Raji (cell line): Measurements from ENCODE around the gene COX10.

Source experiments
- POLR2A ChIP-seq: IDR thresholded peaks from 2 replicates; pipeline ENCODE4 v1.6.1; 2011; ENCODE audit warnings: low read depth, low read length, control low read depth; ENCODE audit not compliant: insufficient read depth

Gene COX10

DNA sequence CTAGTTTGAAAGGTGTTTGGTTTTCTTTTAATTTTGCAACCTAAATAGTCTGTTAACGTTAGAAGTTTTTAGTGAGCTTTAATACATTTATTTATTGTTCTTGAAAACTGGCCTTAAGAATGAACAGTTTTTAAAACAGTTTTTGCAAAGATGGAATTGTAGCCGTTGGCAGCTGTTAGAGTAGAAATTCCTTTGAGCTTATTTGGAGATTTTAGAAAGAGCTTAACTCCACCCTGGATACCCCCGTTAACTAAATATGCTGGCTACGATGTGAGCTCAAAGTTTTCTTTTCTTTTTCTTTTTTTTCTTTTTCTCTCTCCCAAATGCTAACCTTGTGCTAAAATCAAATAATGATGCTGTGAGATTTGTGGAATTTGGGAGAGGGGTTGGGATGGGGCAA, 75.2 kb downstream of the COX10 start:
- TF ChIP-seq POLR2A = no peak

DNA sequence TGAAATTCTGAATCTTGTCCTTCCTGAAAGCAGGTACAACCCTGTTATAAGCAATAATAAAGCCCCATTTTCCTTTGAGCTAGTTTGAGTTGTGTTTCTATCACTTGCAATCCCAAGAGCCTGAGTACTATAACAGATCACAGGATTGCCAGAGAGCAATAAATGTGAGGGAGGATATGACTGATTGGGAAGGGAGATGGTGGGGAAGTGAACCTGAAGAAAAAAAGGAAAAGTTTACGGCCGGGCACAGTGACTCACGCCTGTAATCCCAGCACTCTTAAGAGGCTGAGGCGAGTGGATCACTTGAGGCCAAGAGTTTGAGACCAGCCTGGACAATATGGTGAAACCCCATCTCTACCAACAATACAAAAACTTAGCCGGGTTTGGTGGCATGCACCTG, 80.4 kb downstream of the COX10 start:
- TF ChIP-seq POLR2A = no peak

DNA sequence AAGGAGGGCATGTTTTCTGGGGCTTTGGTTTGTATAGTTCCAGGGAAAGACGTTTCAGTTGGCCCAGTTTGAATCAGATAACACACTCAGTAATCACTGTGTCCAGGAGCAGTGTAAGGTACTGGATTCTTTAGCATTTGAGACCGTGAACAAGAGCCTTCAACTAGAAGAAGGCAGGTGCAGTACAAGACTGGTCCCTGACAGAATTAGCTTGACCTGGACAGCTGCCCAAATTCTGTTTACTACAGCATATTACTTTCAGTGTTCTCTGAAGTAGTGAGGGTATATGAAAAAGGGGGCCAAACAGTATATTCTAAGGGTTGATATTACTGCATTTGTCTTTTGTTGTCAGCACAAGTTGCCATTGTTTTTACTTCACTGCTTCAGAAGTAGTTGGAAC, 81.3 kb downstream of the COX10 start:
- no peak for TF ChIP-seq POLR2A

- no peak for TF ChIP-seq POLR2A
Observed at GRCh38 chr17:14152721-14153120, 83.4 kb downstream of the COX10 start.

GRCh38 chr17:14153374-14153773, 84.1 kb downstream of the COX10 start:
- no peak for TF ChIP-seq POLR2A

DNA sequence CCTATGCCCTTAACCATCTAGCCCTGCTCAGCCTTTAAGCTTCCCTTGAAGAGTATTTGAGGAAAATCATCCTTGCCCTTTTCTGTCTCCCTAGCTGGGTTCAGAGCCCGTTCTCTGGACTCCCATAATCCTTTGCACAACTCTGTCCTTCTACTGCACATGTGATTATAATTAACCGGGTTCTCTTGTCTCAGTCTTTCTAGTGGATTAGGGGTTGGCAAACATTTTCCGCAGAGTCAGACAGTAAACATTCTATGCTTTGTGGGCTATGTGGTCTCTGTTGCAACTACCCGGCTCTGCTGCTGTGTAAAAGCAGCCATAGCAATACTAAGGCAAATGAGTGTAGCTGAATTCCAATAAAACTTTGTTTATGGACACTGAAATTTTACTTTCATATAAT, 87.4 kb downstream of the COX10 start:
- no peak for TF ChIP-seq POLR2A

GRCh38 chr17:14157822-14158221, 88.5 kb downstream of the COX10 start:
- TF ChIP-seq POLR2A = no peak

DNA sequence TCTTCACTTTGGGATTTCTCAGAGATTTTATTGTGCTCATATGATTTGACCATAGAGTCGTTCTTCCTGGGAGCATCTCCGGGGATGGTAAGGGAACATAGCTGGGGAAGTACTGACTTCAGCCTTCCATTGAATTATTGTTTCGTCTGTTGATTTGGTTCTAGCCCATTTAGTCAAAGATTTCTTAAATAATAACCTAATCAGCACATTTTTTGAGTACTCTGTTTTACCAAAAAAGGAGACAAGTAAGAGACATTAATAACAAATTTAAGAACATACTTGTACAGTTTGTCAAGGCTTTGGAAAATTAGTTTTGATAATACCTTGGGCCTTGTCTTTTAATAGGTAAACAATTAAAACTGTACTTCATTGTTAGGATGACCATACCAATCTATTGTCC, 89.4 kb downstream of the COX10 start:
- TF ChIP-seq POLR2A = no peak

GRCh38 chr17:14161419-14161818, 92.1 kb downstream of the COX10 start:
- no peak for TF ChIP-seq POLR2A

GRCh38 chr17:14165616-14166015, 96.3 kb downstream of the COX10 start:
- no peak for TF ChIP-seq POLR2A

DNA sequence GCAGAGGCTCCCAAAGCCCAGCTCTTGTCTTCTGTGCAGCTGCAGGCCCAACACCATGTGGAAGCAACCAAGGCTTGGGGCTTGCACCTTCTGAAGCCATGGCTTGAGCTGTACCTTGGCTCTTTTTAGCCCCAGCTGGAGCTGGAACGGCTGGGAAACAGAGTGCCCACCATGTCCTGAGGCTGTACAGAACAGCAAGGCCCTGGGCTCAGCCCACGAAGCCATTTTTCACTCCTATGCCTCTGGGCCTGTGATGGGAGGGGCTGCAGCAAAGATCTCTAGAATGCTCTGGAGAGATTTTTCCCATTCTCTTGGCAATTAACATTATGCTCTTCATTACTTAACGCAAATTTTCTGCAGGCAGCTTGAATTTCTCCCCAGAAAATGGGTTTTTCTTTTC, 99.3 kb downstream of the COX10 start:
- no peak for TF ChIP-seq POLR2A

GRCh38 chr17:14169287-14169686, 100.0 kb downstream of the COX10 start:
- no peak for TF ChIP-seq POLR2A

DNA sequence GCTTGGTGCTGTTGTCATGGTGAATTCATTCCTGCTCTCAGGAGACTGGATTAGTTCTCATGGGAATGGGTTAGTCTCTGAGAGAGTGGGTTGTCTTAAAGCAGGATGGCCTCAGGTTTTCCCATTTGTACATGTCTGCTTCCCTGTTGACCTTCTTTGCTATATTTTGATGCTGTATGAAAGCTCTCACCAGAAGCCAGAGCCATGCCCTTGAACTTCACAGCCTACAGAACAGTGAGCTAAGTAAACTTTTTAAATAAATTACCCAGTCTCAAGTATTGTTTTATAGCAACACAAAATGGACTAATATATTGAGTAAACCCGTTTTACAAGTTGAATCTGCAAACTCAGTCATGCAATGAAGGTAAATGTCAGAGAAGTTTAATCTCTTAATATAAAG, 100.6 kb downstream of the COX10 start:
- TF ChIP-seq POLR2A = no peak

DNA sequence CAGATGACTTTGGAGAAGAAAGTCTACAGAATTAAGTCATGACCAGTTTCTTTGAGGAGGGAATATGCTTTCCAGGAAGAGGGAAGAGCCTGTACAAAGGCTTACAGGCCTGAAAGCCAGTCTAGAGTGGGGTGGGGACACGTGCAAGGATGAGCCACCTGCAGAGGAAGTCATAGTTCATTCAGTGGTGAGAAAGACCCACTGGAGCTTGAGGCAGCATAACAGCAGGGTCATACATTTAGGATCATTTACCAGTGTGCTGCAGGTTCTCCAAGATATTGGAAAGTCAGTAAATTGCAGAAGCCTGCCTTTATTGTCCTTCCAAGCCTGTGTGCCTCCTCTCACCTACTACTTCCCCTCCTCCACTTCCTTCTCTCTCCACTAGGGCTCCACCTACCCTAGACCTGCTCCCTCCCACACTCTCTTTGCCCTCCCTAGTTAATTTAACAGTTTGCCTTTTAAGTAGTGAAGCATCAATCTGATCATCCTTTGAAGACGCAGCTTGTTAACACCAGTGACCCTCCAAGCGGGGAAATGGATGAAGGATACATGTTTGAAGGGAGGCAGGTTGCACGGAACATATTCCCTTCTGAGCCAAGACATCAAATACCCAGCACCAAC, 127.2 kb downstream of the COX10 start:
- no peak for TF ChIP-seq POLR2A

DNA sequence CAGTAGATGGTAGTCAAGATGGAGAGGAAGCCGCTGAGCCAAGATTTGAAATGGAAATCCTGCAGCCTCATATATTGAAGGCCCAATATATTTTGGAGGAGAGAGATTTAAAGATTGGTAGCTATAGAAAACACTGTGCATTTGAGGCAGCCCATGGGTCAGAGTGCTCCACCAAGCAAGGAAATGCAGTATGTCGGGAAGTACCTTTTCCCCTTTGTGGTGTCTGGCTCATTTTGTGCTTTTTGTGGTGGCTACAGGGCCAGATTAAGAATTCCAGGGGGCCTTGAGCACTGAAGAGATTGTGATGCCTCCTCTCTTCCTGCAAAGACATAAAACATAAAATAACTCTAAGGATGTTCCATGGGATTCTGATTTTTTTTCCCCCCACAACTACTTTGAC, 127.8 kb downstream of the COX10 start:
- TF ChIP-seq POLR2A = no peak

GRCh38 chr17:14197586-14197985, 128.3 kb downstream of the COX10 start:
- no peak for TF ChIP-seq POLR2A

GRCh38 chr17:14198013-14198412, 128.7 kb downstream of the COX10 start:
- no peak for TF ChIP-seq POLR2A
